Hepatocyte (in vitro differentiated cells): ENCODE measurements around the gene IREB2. TPM values are rescaled to one million over a fixed set of nuclear protein-coding genes. Genes with fewer than 3 reads are reported as not detected.

Experiments
- DNase-seq: peaks from one replicate; pipeline ENCODE4 v3.0.0-alpha.2; 2016; ENCODE audit warnings: low spot score
- H2AFZ ChIP-seq: fragments of 200-600 bp; sonication (generic); 2 replicates; pipeline ENCODE4 v1.6.0; 2016; ENCODE audit warnings: antibody characterized with exemption, mild to moderate bottlenecking
- H3K27ac ChIP-seq: fragments of 200-600 bp; sonication (generic); 2 replicates; pipeline ENCODE4 v1.5.1; 2016; ENCODE audit warnings: mild to moderate bottlenecking
- H3K27me3 ChIP-seq: fragments of 200-600 bp; sonication (generic); 2 replicates; pipeline ENCODE4 v1.6.1; 2016
- H3K36me3 ChIP-seq: fragments of 200-600 bp; sonication (generic); replicated peaks from 2 replicates; pipeline ENCODE4 v1.5.1; 2016; ENCODE audit warnings: low read depth; ENCODE audit not compliant: insufficient read depth
- H3K4me1 ChIP-seq: fragments of 200-600 bp; sonication (generic); 2 replicates; pipeline ENCODE4 v1.5.1; 2016; ENCODE audit warnings: mild to moderate bottlenecking, moderate library complexity; ENCODE audit not compliant: insufficient read depth
- H3K4me2 ChIP-seq: fragments of 200-600 bp; sonication (generic); 2 replicates; pipeline ENCODE4 v1.6.0; 2016
- H3K4me3 ChIP-seq: fragments of 200-600 bp; sonication (generic); 2 replicates; pipeline ENCODE4 v1.5.1; 2016; ENCODE audit warnings: mild to moderate bottlenecking
- H3K79me2 ChIP-seq: fragments of 200-600 bp; sonication (generic); 2 replicates; pipeline ENCODE4 v1.6.0; 2017; ENCODE audit warnings: mild to moderate bottlenecking
- H3K9me2 ChIP-seq: fragments of 200-600 bp; sonication (generic); replicated peaks from 2 replicates; pipeline ENCODE4 v1.6.0; 2017; ENCODE audit warnings: mild to moderate bottlenecking; ENCODE audit not compliant: insufficient read depth
- H3K9me3 ChIP-seq: fragments of 200-600 bp; sonication (generic); 2 replicates; pipeline ENCODE4 v1.5.1; 2016; ENCODE audit warnings: low read depth, mild to moderate bottlenecking
- H4K20me1 ChIP-seq: fragments of 200-600 bp; sonication (generic); 2 replicates; pipeline ENCODE4 v1.6.0; 2016; ENCODE audit warnings: mild to moderate bottlenecking; ENCODE audit not compliant: insufficient read depth, poor library complexity, severe bottlenecking
- EZH2 ChIP-seq: fragments of 200-600 bp; sonication (generic); IDR thresholded peaks from 2 replicates; pipeline ENCODE4 v1.6.1; 2016; ENCODE audit warnings: antibody characterized with exemption, mild to moderate bottlenecking, borderline replicate concordance
- EZH2phosphoT487 ChIP-seq: fragments of 200-600 bp; sonication (generic); IDR thresholded peaks from one replicate; pipeline ENCODE4 v1.6.1; 2018; ENCODE audit warnings: antibody characterized with exemption, mild to moderate bottlenecking, low read depth, moderate library complexity; ENCODE audit not compliant: unreplicated experiment, severe bottlenecking
- WGBS: methylation state at CpG from one replicate; pipeline ENCODE4 v1.1.6; 2016; ENCODE audit warnings: low lambda C conversion rate; ENCODE audit errors: missing lambda C conversion rate; 5-methylcytosine and 5-hydroxymethylcytosine counted together
- polyA plus RNA-seq: library from polyadenylated mRNA; unstranded; fragments of >200 nt; fragmentation: Nextera tagmentation; extraction: Ambion mirVana; gene quantifications from 2 replicates; pipeline ENCODE4 v1.2.1, GENCODE V29; 2016
- total RNA-seq: library from RNA; depleted of rRNA; stranded (reverse); fragments of >200 nt; gene quantifications from 2 replicates; pipeline ENCODE4 v1.2.3, GENCODE V29; 2014
- TF ChIP-seq, protein P1 (sequence below): fragments of 200-600 bp; sonication (generic); IDR thresholded peaks from 2 replicates; pipeline ENCODE4 v1.5.1; 2016; ENCODE audit warnings: antibody characterized with exemption, mild to moderate bottlenecking; ENCODE audit not compliant: poor library complexity

Gene IREB2
- total and polyA plus RNA-seq, 2 experiments from 2014 or later, result 20.4 to 54.0 TPM

DNA sequence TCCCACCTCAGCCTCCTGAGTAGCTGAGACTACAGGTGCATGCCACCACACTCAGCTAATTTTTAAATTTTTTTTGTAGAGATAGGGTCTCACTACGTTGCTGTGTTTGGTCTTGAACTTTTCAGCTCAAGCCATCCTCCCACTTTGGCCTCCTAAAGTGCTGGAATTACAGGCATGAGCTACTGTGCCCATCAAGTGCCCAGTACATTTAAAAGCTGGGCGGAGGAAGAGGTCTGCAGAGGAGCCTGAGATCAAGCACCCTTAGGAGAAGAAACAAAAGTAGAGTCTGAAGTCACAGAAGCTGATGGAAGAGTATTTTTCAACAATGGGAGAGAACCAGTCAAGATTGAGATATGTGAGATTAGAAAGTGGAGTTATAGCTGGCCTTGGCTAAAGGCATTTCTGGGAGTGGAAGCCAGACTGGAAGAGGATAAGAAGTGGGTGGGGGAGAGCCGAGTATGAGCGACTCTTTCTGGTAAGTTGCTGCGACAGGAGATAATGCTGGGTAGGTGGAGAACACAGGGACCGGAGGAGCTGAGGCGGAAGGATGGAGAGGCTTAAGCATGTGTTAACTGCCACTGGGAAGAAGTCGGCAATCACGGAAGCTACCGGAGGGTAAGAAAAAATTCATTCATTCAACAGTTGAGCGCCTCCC lies 782 bp upstream of the IREB2 start:
- H3K9me2 ChIP-seq, result no peaks in the 10 kb centered on the region
- H3K27ac ChIP-seq, result peak overlapping the region; percentile 79
- H3K36me3 ChIP-seq, result no peaks in the 10 kb centered on the region
- H4K20me1 ChIP-seq, result peaks cover 28% of the 10 kb centered on the region
- peak overlapping the region; percentile 52 for H3K4me3 ChIP-seq
- peak overlapping the region; percentile 95 for H3K4me2 ChIP-seq
- peaks cover 24% of the 10 kb centered on the region for H3K4me1 ChIP-seq
- DNase-seq, result no peak
- H2AFZ ChIP-seq, result peak overlapping the region; percentile 72
- whole genome bisulfite sequencing, result 16% methylated on average over 11 of the region's 11 CpGs
- H3K9me3 ChIP-seq, result no peaks in the 10 kb centered on the region
- peaks cover 40% of the 10 kb centered on the region for H3K79me2 ChIP-seq
- TF ChIP-seq, protein P1, sequence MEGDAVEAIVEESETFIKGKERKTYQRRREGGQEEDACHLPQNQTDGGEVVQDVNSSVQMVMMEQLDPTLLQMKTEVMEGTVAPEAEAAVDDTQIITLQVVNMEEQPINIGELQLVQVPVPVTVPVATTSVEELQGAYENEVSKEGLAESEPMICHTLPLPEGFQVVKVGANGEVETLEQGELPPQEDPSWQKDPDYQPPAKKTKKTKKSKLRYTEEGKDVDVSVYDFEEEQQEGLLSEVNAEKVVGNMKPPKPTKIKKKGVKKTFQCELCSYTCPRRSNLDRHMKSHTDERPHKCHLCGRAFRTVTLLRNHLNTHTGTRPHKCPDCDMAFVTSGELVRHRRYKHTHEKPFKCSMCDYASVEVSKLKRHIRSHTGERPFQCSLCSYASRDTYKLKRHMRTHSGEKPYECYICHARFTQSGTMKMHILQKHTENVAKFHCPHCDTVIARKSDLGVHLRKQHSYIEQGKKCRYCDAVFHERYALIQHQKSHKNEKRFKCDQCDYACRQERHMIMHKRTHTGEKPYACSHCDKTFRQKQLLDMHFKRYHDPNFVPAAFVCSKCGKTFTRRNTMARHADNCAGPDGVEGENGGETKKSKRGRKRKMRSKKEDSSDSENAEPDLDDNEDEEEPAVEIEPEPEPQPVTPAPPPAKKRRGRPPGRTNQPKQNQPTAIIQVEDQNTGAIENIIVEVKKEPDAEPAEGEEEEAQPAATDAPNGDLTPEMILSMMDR, result no peak
- TF ChIP-seq EZH2phosphoT487 (no peak), EZH2 (no peak)
- H3K27me3 ChIP-seq, result no peaks in the 10 kb centered on the region

DNA sequence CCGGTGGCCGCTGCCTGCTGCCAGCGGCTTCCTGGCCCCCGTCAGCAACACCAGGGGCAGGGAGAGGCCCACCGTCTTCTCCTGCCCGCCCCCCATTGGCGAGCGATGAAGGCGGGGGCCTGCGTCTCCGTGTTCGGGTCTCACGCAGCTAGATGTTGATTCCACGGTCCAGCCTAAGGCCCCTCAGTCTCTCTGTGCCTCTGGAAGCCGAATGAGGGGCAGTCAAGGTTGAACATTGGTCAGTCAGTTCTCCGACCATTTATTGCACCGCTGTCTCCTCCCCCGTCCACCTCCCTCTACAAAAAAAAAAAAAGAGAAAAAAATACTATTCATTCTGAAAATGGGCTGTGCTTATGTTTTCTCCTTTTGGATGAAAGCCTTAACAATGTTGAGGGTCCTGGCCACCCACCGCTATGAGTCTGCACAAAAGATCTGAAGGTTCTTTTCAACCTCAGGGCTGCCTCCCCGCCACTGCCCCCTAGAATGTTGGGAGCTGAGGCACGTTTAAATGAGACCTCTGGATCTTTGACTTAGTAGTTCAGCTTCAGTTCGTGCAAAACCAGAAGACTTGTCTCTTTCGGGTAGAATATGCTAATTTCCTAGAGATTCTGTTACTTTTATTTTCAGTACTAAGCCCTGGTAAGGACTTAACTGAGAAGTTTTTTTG lies 736 bp downstream of the IREB2 start:
- Histone ChIP-seq H2AFZ (peak overlapping the region; percentile 57), H3K27ac (peak overlapping the region; percentile 98), H3K9me2 (no peaks in the 10 kb centered on the region), H3K27me3 (no peaks in the 10 kb centered on the region), H3K36me3 (no peaks in the 10 kb centered on the region), H3K4me1 (peaks cover 24% of the 10 kb centered on the region), H4K20me1 (peaks cover 43% of the 10 kb centered on the region), H3K9me3 (no peaks in the 10 kb centered on the region), H3K79me2 (peaks cover 56% of the 10 kb centered on the region), H3K4me2 (peak overlapping the region; percentile 75), H3K4me3 (peak overlapping the region; percentile 77)
- WGBS, result 2% methylated on average over 22 of the region's 23 CpGs
- TF ChIP-seq, protein P1, result peak; percentile 24
- no peak for TF ChIP-seq EZH2
- DNase-seq, result peak; percentile 59

DNA sequence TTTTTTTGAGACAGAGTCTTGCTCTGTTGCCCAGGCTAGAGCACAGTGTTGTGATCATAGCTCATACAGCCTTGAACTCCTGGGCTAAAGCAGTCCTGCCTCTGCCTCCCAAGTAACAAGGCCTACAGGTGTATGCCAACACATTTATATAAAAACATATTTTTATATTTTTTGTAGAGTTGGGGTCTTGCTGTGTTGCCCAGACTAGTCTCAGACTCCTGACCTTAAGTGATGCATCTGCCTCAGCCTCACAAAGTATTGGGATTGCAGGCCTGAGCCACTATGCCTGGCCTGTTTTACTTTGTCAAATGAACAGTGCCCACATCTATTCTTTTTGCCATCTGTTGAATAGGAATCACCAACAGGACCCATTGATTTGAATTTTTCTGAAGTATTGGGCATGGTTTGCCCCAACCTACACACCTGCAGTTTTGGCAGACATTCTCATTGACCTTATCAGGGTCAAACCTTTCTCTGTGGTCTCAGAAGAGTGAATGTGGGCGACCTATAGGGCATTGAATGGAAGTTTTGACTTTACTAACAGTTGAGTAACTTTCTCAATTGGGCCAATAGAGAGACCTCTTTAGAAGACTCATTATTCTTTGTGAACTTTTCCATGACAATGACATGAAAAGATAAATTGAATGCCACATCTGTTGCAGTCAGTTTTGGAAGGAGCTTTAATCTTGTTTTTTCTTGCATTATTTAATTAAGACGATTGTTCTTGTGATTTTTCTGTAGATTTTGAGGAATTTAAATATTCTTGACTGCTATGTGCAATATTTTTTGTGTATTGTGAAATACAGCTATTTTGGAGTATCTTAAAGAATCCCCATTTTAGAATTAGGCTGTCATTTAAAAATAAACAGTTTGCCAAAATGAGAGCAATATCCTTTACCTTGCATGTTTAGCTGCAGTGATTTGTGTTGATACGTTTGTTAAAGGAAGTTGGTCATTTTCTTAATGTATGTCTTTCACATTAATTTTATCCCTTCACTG lies 2.7 kb downstream of the IREB2 start:
- Histone ChIP-seq H3K9me3 (no peaks in the 10 kb centered on the region), H3K4me2 (peak overlapping the region; percentile 75), H3K36me3 (no peaks in the 10 kb centered on the region), H3K27ac (no peak overlapping the region), H2AFZ (no peak overlapping the region), H3K9me2 (no peaks in the 10 kb centered on the region), H3K79me2 (peaks cover 75% of the 10 kb centered on the region), H3K4me3 (no peak overlapping the region), H3K27me3 (no peaks in the 10 kb centered on the region), H3K4me1 (peaks cover 24% of the 10 kb centered on the region), H4K20me1 (peaks cover 50% of the 10 kb centered on the region)
- TF ChIP-seq, protein P1, result no peak
- TF ChIP-seq EZH2 (no peak), EZH2phosphoT487 (no peak)
- no peak for DNase-seq
- WGBS, result 88% methylated on average over 3 of the region's 3 CpGs
